Keratinocyte (primary cell): ENCODE measurements around the gene MKRN2. TPM values are rescaled to one million over a fixed set of nuclear protein-coding genes. Genes with fewer than 3 reads are reported as not detected.
A peak's percentile ranks its signal among the peaks of the same experiment; 100 is the strongest.

Experiments
- DNase-seq: peaks from one replicate; pipeline ENCODE4 v3.0.0-alpha.2; 2011; ENCODE audit warnings: low read depth, missing footprints, low spot score
- FAIRE-seq: peaks from 2 replicates; lab custom pipeline; 2011; peaks lifted over from hg19 to GRCh38; lab: Jason Lieb, UNC
- H2AFZ ChIP-seq: 2 replicates; pipeline ENCODE4 v1.6.0; 2012; ENCODE audit warnings: low read length, control low read depth, inconsistent platforms; ENCODE audit not compliant: control insufficient read depth
- H3K27ac ChIP-seq: 2 replicates; pipeline ENCODE4 v1.5.1; 2011; ENCODE audit warnings: low read length; ENCODE audit not compliant: control insufficient read depth, insufficient read depth
- H3K27me3 ChIP-seq: 3 replicates; pipeline ENCODE4 v1.6.0; 2011; ENCODE audit warnings: low read length; ENCODE audit not compliant: control insufficient read depth, insufficient read depth; ENCODE audit errors: extremely low read depth
- H3K36me3 ChIP-seq, 2 experiments: 2 replicates in 1 of 2; 3 replicates in 1 of 2; pipeline ENCODE4 v1.5.1; 2011; ENCODE audit warnings: low read length in 2 of 2, mild to moderate bottlenecking in 1 of 2; ENCODE audit not compliant: control insufficient read depth in 2 of 2, insufficient read depth in 2 of 2; ENCODE audit errors: extremely low read depth in 1 of 2
- H3K4me1 ChIP-seq: 3 replicates; pipeline ENCODE4 v1.5.1; 2011; ENCODE audit warnings: low read length; ENCODE audit not compliant: control insufficient read depth, insufficient read depth; ENCODE audit errors: extremely low read depth
- H3K4me2 ChIP-seq: 3 replicates; pipeline ENCODE4 v1.6.0; 2011; ENCODE audit warnings: low read depth, low read length; ENCODE audit not compliant: control insufficient read depth, insufficient read depth; ENCODE audit errors: extremely low read depth
- H3K4me3 ChIP-seq, 3 experiments: fragments of 200-600 bp in 1 of 3; sonication (generic) in 1 of 3; 2 replicates in 2 of 3; 3 replicates in 1 of 3; pipeline ENCODE4 v1.5.1; 2011 to 2016; ENCODE audit warnings: low read length in 3 of 3, mild to moderate bottlenecking in 3 of 3, control low read depth in 2 of 3, inconsistent platforms in 1 of 3, low read depth in 1 of 3, mixed read lengths in 1 of 3, mixed run types in 1 of 3, moderate library complexity in 1 of 3; ENCODE audit not compliant: control insufficient read depth in 2 of 3, insufficient read depth in 2 of 3; ENCODE audit errors: extremely low read depth in 1 of 3
- H3K79me2 ChIP-seq: 2 replicates; pipeline ENCODE4 v1.6.0; 2012; ENCODE audit warnings: low read length; ENCODE audit not compliant: control insufficient read depth, insufficient read depth
- H3K9ac ChIP-seq: 3 replicates; pipeline ENCODE4 v1.6.0; 2011; ENCODE audit warnings: low read length; ENCODE audit not compliant: control insufficient read depth, insufficient read depth; ENCODE audit errors: extremely low read depth
- H3K9me1 ChIP-seq: 3 replicates; pipeline ENCODE4 v1.6.0; 2011; ENCODE audit warnings: low read length; ENCODE audit not compliant: control insufficient read depth, insufficient read depth; ENCODE audit errors: extremely low read depth
- H3K9me3 ChIP-seq: 2 replicates; pipeline ENCODE4 v1.5.1; 2012; ENCODE audit warnings: low read depth, low read length; ENCODE audit not compliant: control insufficient read depth
- H4K20me1 ChIP-seq: 3 replicates; pipeline ENCODE4 v1.6.0; 2011; ENCODE audit warnings: low read length; ENCODE audit not compliant: control insufficient read depth, insufficient read depth; ENCODE audit errors: extremely low read depth
- EZH2 ChIP-seq: IDR thresholded peaks from one replicate; pipeline ENCODE4 v1.6.1; 2012; ENCODE audit warnings: inconsistent platforms, mild to moderate bottlenecking, low read length, moderate library complexity
- dilution Hi-C: fragments of 300-500 bp; cut with MboI; formaldehyde crosslinking; loops from one replicate; pipeline ENCODE4 v1.7.0; 2020; ENCODE audit warnings: low sequenced_read_pairs; ENCODE audit not compliant: extremely low pct_ligation_motif_present
- polyA plus RNA-seq, 5 experiments: library from polyadenylated mRNA; depleted of rRNA in 3 of 5; stranded (reverse) in 3 of 5; stranded (forward) in 1 of 5; unstranded in 1 of 5; fragments of >200 nt; gene quantifications; 1 replicate in 1 of 5; 2 replicates in 3 of 5; 3 replicates in 1 of 5; pipeline versions ENCODE4 v1.2.1 to v1.2.3, GENCODE V29; 2011 to 2012; ENCODE audit warnings: missing spikeins in 2 of 5, low read depth in 1 of 5, low replicate concordance in 1 of 5
- TF ChIP-seq, protein P1 (sequence below), 3 experiments: IDR thresholded peaks in 1 of 3; conservative IDR thresholded peaks in 1 of 3; optimal IDR thresholded peaks in 1 of 3; 2 replicates in 2 of 3; 3 replicates in 1 of 3; pipeline versions ENCODE3 to v1.5.1; 2011; ENCODE audit warnings: low read length in 3 of 3, mild to moderate bottlenecking in 3 of 3, moderate library complexity in 2 of 3, control low read depth in 1 of 3, inconsistent platforms in 1 of 3; ENCODE audit not compliant: insufficient read depth in 2 of 3; ENCODE audit errors: extremely low read depth in 1 of 3

Gene MKRN2
- polyA plus RNA-seq, 1 donor (not counting 4 experiments of a cell fraction or from before 2014, with no cell fraction given), result 31.8 TPM

- DNase-seq (no peak), FAIRE-seq (no peak)
- Histone ChIP-seq H3K9me1 (no peaks in the 10 kb centered on the region), H3K27ac (no peak overlapping the region), H3K9me3 (no peaks in the 10 kb centered on the region), H3K4me3 (no peak overlapping the region), H3K27me3 (no peaks in the 10 kb centered on the region), H3K4me2 (no peak overlapping the region), H3K4me1 (peaks cover 4% of the 10 kb centered on the region), H3K36me3 (no peaks in the 10 kb centered on the region), H3K9ac (no peak overlapping the region), H4K20me1 (no peaks in the 10 kb centered on the region), H2AFZ (no peak overlapping the region), H3K79me2 (no peaks in the 10 kb centered on the region)
- TF ChIP-seq EZH2, result no peak
- TF ChIP-seq, protein P1, sequence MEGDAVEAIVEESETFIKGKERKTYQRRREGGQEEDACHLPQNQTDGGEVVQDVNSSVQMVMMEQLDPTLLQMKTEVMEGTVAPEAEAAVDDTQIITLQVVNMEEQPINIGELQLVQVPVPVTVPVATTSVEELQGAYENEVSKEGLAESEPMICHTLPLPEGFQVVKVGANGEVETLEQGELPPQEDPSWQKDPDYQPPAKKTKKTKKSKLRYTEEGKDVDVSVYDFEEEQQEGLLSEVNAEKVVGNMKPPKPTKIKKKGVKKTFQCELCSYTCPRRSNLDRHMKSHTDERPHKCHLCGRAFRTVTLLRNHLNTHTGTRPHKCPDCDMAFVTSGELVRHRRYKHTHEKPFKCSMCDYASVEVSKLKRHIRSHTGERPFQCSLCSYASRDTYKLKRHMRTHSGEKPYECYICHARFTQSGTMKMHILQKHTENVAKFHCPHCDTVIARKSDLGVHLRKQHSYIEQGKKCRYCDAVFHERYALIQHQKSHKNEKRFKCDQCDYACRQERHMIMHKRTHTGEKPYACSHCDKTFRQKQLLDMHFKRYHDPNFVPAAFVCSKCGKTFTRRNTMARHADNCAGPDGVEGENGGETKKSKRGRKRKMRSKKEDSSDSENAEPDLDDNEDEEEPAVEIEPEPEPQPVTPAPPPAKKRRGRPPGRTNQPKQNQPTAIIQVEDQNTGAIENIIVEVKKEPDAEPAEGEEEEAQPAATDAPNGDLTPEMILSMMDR (optimal IDR thresholded peaks at IDR 0.05 in 1 of 3, IDR thresholded peaks at IDR 0.05 in 1 of 3, conservative IDR thresholded peaks at IDR 0.05 in 1 of 3; ENCODE audit: extremely low read depth in 1 of 3, insufficient read depth in 2 of 3, low read length in 3 of 3), result no peak
- dilution Hi-C loops, result no loop called here
Measured at GRCh38 chr3:12549971-12550760, 6.7 kb upstream of the MKRN2 start.

- no peaks in the 10 kb centered on the region for H4K20me1 ChIP-seq
- TF ChIP-seq EZH2, result no peak
- TF ChIP-seq, protein P1 (optimal IDR thresholded peaks at IDR 0.05 in 1 of 3, IDR thresholded peaks at IDR 0.05 in 1 of 3, conservative IDR thresholded peaks at IDR 0.05 in 1 of 3; ENCODE audit: extremely low read depth in 1 of 3, insufficient read depth in 2 of 3, low read length in 3 of 3), result peak in 1 of 3 experiments; percentile 13
- H3K27me3 ChIP-seq, result no peaks in the 10 kb centered on the region
- dilution Hi-C loops, result no loop called here
- peak overlapping the region; percentile 85 for H2AFZ ChIP-seq
- no peaks in the 10 kb centered on the region for H3K36me3 ChIP-seq
- H3K9me3 ChIP-seq, result no peaks in the 10 kb centered on the region
- peak overlapping the region; percentile 62 for H3K9ac ChIP-seq
- H3K4me1 ChIP-seq, result peaks cover 18% of the 10 kb centered on the region
- H3K27ac ChIP-seq, result no peak overlapping the region
- no peaks in the 10 kb centered on the region for H3K9me1 ChIP-seq
- peaks cover 20% of the 10 kb centered on the region for H3K79me2 ChIP-seq
- peak overlapping the region; percentile 32 to 54 (median 42) for H3K4me3 ChIP-seq
- H3K4me2 ChIP-seq, result peak overlapping the region; percentile 75
- FAIRE-seq (no peak), DNase-seq (no peak)
Measured at GRCh38 chr3:12553921-12554391, 2.9 kb upstream of the MKRN2 start.
